Measurements from ENCODE around the gene PARD3.

PARD3 gene

DNA sequence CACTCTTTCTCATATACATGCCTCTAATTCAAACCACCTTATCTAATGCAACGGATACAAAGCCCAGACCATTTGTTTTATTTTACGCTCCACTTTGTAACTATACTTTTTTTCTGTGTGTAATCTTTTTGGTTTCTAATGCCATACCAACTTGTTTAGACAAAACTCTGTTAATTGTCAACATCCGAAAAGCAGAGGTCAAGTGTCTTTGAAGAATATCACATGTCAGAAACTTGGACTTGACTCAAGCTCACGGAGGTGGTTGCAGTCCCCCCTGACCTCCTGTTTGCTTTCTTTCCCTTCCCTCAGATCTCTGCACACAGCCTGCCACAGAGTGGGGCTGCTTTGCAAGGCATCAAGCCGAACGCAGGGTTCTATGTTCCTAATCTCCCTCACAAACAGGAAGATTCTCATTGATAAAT lies 698.9 kb downstream of the PARD3 start:
- Histone ChIP-seq H3K27me3 (ENCODE audit: insufficient read depth, low read depth) (no peaks in the 10 kb centered on the region), H3K9ac (no peak overlapping the region), H3K27ac (no peak overlapping the region), H3K4me2 (no peak overlapping the region), H4K20me1 (ENCODE audit: insufficient read depth) (no peaks in the 10 kb centered on the region), H3K36me3 (ENCODE audit: insufficient read depth) (no peaks in the 10 kb centered on the region), H3K4me1 (ENCODE audit: low read depth, poor library complexity, severe bottlenecking) (no peaks in the 10 kb centered on the region), H2AFZ (ENCODE audit: low read depth) (no peak overlapping the region), H3K79me2 (ENCODE audit: insufficient read depth, low read depth) (no peaks in the 10 kb centered on the region), H3K4me3 (IDR thresholded peaks at IDR 0.05; ENCODE audit: insufficient read depth, low read depth, low read length) (no peak overlapping the region)
- TF ChIP-seq CTCF (conservative IDR thresholded peaks at IDR 0.05; ENCODE audit: low read depth, low read length) = no peak

- Histone ChIP-seq H3K4me3 (IDR thresholded peaks at IDR 0.05; ENCODE audit: insufficient read depth, low read depth, low read length) (no peak overlapping the region), H3K4me1 (ENCODE audit: low read depth, poor library complexity, severe bottlenecking) (no peaks in the 10 kb centered on the region), H3K9ac (no peak overlapping the region), H2AFZ (ENCODE audit: low read depth) (no peak overlapping the region), H3K36me3 (ENCODE audit: insufficient read depth) (no peaks in the 10 kb centered on the region), H3K27ac (no peak overlapping the region), H3K4me2 (no peak overlapping the region), H4K20me1 (ENCODE audit: insufficient read depth) (no peaks in the 10 kb centered on the region), H3K27me3 (ENCODE audit: insufficient read depth, low read depth) (no peaks in the 10 kb centered on the region), H3K79me2 (ENCODE audit: insufficient read depth, low read depth) (no peaks in the 10 kb centered on the region)
- TF ChIP-seq CTCF (conservative IDR thresholded peaks at IDR 0.05; ENCODE audit: low read depth, low read length) = no peak
Measured at GRCh38 chr10:34114914-34115313, 700.2 kb downstream of the PARD3 start.

- no peaks in the 10 kb centered on the region for H4K20me1 ChIP-seq (ENCODE audit: insufficient read depth)
- no peak overlapping the region for H3K9ac ChIP-seq
- no peak overlapping the region for H2AFZ ChIP-seq (ENCODE audit: low read depth)
- no peaks in the 10 kb centered on the region for H3K4me1 ChIP-seq (ENCODE audit: low read depth, poor library complexity, severe bottlenecking)
- H3K27ac ChIP-seq = no peak overlapping the region
- H3K36me3 ChIP-seq (ENCODE audit: insufficient read depth) = no peaks in the 10 kb centered on the region
- H3K4me3 ChIP-seq (IDR thresholded peaks at IDR 0.05; ENCODE audit: insufficient read depth, low read depth, low read length) = no peak overlapping the region
- no peak overlapping the region for H3K4me2 ChIP-seq
- no peaks in the 10 kb centered on the region for H3K27me3 ChIP-seq (ENCODE audit: insufficient read depth, low read depth)
- H3K79me2 ChIP-seq (ENCODE audit: insufficient read depth, low read depth) = no peaks in the 10 kb centered on the region
- TF ChIP-seq CTCF (conservative IDR thresholded peaks at IDR 0.05; ENCODE audit: low read depth, low read length) = no peak
Measured at GRCh38 chr10:34113504-34114225, 701.4 kb downstream of the PARD3 start.

GRCh38 chr10:34112171-34112782 lies 702.8 kb downstream of the PARD3 start:
- Histone ChIP-seq H3K27me3 (ENCODE audit: insufficient read depth, low read depth) (no peaks in the 10 kb centered on the region), H3K4me3 (IDR thresholded peaks at IDR 0.05; ENCODE audit: insufficient read depth, low read depth, low read length) (no peak overlapping the region), H3K4me1 (ENCODE audit: low read depth, poor library complexity, severe bottlenecking) (no peaks in the 10 kb centered on the region), H4K20me1 (ENCODE audit: insufficient read depth) (no peaks in the 10 kb centered on the region), H3K79me2 (ENCODE audit: insufficient read depth, low read depth) (no peaks in the 10 kb centered on the region), H3K9ac (no peak overlapping the region), H3K36me3 (ENCODE audit: insufficient read depth) (no peaks in the 10 kb centered on the region), H3K27ac (no peak overlapping the region), H2AFZ (ENCODE audit: low read depth) (no peak overlapping the region), H3K4me2 (no peak overlapping the region)
- TF ChIP-seq CTCF (conservative IDR thresholded peaks at IDR 0.05; ENCODE audit: low read depth, low read length) = no peak

Measured in KMS-11 (cell line).